HG03354 (cell line): ENCODE data around the gene PIK3C2G.
"Not testable (repeated sequence)": the region's sequence is repeated elsewhere in the genome, so short reads cannot be mapped to it uniquely, and the experiment has no call there.

Source experiments
- ATAC-seq: cut with Tn5 transposase; IDR thresholded peaks from one replicate; pipeline ENCODE4 v1.9.1; 2021; ENCODE audit warnings: mild to moderate bottlenecking; ENCODE audit not compliant: unreplicated experiment, poor library complexity, severe bottlenecking

The PIK3C2G gene, protein sequence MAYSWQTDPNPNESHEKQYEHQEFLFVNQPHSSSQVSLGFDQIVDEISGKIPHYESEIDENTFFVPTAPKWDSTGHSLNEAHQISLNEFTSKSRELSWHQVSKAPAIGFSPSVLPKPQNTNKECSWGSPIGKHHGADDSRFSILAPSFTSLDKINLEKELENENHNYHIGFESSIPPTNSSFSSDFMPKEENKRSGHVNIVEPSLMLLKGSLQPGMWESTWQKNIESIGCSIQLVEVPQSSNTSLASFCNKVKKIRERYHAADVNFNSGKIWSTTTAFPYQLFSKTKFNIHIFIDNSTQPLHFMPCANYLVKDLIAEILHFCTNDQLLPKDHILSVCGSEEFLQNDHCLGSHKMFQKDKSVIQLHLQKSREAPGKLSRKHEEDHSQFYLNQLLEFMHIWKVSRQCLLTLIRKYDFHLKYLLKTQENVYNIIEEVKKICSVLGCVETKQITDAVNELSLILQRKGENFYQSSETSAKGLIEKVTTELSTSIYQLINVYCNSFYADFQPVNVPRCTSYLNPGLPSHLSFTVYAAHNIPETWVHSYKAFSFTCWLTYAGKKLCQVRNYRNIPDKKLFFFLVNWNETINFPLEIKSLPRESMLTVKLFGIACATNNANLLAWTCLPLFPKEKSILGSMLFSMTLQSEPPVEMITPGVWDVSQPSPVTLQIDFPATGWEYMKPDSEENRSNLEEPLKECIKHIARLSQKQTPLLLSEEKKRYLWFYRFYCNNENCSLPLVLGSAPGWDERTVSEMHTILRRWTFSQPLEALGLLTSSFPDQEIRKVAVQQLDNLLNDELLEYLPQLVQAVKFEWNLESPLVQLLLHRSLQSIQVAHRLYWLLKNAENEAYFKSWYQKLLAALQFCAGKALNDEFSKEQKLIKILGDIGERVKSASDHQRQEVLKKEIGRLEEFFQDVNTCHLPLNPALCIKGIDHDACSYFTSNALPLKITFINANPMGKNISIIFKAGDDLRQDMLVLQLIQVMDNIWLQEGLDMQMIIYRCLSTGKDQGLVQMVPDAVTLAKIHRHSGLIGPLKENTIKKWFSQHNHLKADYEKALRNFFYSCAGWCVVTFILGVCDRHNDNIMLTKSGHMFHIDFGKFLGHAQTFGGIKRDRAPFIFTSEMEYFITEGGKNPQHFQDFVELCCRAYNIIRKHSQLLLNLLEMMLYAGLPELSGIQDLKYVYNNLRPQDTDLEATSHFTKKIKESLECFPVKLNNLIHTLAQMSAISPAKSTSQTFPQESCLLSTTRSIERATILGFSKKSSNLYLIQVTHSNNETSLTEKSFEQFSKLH (N-terminal part only)

DNA sequence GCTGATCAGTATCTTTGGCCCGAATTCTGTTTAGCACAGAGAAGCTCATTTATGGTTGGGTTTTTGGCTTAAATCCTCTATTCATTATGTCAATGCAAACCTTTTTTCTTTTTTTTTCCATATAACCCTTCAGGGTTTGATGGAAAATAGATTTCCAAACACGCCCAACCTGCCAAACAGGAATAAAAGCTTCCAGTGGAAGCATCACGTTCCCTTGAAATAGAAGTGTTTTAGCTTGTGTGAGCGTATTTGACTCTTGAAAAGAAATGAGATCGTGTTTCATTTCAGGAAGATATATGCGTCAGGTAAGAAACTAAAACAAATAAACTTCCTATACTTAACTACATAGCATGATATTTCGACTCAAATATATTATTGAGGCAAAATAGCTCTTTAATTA is at the start of gene PIK3C2G:
Gene PIK3C2G, plus strand, starts transcription at position 246 of the 400 bp plus-strand sequence. CDS start 20,564 bp downstream, outside the sequence.
- no peak for ATAC-seq

DNA sequence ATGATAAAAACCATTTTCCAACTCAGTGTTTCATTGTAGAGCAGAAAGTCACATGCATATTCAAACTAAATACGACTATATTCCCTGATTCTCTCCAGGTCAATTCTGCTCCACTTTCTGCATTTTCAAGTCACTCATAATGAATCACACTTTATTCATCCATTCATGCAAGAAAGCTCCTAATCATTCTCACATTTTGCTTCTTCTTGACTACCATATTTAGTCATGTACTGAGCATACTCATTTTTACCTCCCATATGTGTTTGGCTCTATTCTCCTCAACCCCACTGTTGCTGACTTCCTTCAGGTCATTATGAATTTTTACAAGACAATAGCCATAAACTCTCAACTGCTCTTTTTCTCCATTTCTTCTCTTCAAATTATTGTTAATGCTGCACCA is 43.4 kb upstream of the PIK3C2G start:
- no peak for ATAC-seq

DNA sequence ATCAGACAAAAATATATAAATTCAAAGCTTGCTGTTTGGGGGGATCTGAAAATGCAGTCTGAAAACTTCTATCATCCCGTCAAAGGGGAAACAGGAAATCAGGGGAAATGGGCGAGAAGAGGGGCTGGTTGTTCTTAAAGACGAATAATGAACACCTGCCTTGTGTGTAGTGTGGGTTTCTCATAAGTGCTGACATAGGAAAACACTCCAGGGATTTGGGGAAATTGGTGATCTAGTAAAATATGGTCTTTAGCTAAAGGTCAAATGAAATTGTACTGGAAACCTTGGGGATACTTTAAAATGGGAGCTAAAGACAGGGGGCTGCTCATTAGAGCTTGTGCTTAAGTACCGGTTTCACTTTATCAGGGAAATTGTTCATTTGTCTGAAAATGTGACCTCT is 39.6 kb upstream of the PIK3C2G start:
- no peak for ATAC-seq

DNA sequence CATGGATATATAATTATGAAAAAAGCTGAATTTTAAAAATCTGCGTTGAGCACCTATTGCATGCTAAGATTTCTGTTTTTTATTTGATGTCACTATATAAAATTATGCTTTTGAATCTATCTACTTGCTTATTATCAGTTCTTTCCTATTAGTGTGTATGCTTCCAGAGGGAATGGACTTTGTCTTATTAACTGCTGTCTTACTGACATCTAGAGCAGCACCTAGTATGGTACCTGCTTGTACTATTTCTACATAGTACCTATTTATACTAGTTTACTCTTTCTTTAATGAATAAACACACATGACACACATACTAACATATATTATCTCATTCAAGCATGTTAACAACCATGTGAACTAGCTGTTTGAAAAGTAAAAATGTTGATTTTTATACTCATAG is 38.6 kb upstream of the PIK3C2G start:
- ATAC-seq = no peak

DNA sequence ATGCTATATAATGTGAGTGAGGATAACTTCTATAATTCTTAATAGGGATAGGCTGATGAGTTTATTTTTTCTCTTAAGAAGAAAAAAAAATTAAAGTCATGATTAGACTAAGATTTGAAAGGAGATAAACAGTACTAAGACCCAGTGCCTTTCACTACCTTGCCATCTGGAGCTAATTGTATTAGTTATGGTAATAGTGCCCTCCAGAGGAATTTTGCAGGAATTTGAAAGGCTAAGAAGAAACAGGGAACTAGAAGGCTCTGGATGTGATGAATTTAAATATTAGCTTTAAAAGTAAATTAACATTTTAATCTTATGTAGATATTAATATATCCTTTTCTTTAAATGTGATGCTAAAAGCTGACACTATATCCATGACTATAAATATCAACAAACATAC is 36.6 kb upstream of the PIK3C2G start:
- ATAC-seq = no peak

DNA sequence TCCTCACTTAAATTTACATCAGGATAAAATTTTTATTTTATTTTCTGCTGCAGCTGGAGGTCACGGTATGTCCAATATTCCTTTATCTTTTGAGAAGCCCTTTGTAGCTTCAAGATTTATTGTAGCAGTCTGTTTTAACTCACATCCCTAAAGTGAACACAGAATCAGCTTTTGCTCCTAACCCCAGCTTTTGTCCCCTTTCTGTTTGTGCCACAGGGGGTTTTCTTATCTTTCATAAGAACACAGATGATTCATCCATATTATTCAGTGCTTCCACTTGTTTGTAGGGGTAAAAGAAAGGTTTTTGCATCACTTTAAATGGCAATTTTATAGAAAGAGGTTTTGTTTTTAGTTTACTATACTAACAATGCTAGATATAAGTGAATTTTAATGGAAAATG is 21.8 kb upstream of the PIK3C2G start:
- no peak for ATAC-seq

DNA sequence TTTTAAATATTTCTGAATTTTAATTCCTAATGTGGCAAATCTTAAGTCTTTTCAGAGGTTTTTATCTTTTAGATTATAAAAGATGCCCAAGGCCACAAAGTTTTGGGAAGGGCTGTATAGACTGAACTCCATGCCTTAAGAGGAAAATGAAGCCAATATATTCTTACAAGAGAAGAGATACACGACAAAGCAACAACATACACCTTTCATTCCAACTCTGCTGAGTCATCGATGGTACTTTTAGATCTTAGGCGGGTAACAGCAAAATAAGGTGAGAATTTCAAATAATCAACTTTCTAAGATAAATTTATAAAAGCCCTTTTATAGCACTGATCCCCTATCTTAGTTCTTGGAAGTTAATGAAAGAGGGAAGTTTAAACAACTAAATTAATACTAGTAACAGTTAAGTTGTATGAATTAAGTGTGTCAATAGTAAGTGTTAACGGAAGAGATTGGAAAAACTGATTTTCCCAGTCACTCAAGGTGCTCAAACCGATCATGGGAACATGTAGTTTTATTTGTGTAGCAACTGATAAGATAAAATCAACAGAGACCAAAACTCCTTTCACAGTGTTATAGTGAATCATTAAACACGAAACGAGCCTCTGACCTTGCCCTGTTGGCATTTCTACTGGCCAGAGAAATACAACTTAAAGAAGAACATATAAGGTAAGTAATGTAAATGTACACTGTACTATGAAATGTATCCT is 18.8 kb upstream of the PIK3C2G start:
- ATAC-seq = no peak

DNA sequence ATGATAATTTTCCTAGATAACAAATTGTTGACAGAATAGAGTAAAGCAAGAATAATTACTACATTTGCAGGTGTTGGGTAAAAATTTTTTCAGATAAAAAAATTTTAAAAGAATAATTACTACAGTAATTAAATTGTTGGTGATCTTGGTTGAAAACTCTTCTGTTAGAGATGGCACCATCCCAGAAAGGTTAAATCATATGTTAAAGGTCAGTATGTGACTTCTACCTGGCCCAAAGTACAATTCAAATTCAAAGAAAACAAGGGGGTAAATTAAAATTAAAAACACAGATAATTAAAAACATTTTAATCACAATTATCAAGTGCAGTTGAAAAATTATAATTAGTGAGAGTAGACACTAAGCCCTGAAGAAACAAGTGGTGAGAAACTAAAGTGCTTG is 18.1 kb upstream of the PIK3C2G start:
- no peak for ATAC-seq

DNA sequence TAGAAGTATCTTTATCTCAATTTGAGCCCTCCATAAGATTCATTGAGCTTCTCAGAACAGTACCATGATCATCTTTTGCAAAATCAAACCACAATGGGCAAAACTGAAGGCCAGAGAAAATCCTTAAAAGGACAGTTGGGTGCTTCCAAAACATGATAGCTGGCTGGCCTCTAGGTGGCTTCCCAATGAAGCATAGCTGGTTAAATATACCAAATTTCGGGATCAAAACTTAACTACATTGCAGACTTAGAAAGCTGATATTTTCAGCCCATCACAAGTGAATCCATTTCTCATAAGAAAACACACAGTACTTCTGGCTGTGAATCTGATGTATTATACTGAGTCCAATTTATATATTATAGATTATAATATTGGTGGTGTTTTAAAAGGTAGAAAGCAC is 15.3 kb upstream of the PIK3C2G start:
- no peak for ATAC-seq

DNA sequence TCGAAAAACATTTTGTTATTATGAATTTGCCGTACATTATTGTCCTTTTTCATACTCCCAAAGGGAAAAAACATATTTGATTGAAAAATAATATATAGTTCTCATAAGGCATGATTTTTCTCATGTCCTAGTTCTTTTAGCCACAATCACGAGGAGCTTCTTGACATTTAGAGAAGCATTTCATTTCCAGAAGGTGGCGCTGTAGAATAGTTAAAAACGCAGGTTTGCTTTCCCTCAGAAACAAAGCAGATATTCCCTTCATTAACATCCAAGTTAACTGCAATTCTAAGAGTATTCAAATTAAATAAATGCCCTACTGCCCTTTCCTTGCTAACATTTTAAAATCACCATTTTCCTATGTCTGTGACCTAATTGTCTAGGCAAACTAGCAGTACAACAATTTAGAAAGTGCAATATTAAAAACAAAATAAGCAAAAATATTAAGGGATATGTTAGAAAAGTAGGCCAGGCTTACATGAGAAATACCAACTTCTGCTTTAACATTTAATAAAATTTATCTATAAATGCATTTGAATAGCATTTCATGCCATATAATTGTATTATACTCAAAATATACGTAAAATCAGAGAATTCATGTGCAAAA is 10.9 kb upstream of the PIK3C2G start:
- no peak for ATAC-seq

DNA sequence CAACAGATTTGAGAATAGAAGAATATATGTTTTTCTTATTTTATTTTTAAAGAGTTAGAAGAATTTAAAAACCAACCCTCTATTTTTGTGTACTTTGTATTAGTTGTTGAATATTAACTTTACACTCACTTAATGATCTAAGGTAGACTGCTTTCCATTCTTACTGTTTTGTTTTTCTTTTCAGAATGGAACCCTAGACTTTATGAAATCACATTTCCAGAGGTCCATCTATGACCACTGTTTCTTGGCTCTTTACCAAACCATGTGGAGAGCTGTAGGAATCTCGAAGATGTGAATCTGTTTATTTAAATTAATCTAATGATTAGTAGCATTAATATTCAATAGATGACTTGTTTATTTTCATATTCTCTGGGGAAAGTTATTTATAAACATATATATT is 7.2 kb upstream of the PIK3C2G start:
- no peak for ATAC-seq

DNA sequence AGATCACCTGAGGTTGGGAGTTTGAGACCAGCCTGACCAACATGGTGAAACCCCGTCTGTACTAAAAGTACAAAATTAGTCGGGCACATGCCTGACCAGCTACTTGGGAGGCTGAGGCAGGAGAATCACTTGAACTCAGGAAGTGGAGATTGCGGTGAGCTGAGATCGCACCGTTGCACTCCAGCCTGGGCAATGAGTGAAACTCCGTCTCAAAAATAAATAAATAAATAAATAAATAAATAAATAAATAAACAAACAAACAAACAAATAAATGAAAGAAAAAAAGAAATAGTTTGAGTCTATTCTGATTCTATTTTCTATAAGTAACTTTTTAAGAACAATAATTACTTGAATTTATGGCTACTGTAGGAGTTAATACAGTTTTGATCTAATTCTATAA is 6.3 kb upstream of the PIK3C2G start:
- ATAC-seq = not testable (repeated sequence)

DNA sequence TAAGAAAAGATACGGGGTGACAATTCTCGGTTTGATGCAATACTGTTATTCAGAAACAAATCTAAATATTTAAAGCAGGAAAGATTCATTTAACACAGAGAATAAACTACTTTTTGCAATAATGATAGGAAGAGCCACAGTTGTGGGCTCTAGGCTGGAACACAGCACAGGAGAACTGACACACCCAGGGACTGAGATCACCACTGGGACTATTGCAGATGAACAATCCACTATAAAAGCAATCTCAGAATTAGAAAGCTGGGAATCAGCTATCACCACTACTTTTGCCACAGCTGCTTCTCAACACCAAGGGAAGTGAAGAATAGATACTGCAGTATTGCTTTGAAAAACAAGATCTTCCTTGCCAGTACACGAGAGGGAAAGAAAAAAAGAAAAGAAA is 4.1 kb upstream of the PIK3C2G start:
- no peak for ATAC-seq

DNA sequence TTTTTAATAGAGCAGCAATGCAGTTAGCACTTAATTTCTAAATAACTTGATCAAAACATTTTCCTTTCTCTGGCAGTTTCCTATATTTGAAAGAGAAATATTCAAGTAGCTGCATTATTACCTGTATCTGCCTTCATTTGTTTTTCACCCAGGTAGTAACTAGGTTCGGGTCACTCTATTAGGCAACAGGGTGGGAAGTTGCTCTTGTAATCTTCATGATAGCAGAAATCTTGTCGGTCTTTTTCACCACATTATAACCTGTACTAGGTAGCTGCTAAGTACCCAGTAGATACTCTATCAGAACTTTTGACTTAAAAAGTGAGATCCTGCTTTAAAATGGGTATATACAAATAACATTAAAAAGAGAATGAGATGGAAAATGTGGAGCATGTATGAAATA is 2.4 kb upstream of the PIK3C2G start:
- no peak for ATAC-seq

DNA sequence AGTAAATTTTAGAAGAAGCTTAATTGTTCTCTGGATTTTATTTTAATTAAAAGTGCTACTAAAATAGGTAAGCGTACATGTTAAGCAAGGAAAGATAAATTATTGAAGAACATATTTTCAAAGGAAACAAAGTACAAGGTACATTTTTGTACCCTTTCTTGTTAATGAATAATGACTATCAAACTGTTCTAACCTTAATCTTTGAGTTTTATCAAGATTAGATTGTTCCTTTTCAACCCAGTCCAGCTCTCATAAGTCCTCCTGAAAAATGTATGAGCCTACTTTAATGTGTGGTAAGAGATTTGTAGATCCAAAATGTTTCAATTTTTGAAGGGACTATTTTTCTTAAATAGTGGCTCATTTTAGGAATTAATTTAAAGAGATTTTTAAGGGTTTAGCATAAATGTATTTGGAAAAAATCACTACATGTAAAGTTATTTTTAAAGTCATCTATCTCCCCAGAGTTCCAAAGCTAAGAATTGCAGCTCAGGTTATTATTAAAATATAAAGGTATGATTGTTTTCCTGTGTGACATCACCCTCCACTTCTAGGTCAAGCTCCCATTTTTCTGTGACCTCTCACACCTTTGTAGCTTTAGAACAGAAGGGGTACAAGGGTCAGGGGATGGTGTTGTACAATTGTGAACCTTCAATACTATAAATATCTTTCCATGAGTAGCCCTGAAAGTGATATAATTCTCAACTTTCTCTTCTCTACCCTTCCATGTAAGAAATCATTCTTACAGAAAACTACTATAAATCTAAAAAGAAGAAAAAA is 1.2 kb upstream of the PIK3C2G start:
- ATAC-seq = no peak

DNA sequence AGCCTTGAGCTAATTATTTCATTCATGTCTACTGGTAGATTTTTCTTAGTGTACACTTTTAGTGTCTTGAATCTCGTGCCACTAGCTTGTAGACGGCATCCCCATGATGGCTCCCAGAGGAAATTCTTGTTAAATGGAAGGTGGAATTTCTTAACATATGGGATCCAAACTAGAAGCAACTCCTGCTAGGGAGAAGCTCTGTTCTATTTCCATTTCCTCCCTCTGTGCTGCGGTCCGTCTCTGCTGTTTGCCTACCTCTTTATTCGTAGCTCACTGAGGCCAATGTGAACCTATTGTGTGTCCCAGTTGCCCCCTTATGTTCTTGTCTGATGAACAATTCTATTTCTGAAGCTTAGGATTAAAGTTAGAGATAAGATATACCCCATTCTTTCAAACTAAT is 588 bp downstream of the PIK3C2G start:
- no peak for ATAC-seq

DNA sequence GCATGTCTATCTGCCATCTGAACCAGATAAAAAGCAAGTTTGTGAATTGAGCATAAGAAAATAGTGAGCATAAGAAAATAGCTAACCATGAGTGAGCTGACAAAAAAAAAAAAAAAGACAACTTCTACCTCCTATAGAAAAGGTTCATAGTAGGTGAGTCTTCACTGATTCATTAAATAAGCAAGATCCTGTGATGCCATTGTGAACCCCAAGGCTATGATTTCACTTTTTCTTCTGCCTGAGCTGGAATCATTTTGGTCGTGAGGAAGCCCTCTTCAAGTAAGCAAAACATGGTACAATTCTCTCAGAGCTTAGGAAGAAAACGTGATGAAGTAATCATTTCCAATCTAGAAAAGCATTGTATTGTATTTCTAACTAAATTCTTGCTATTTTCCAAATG is 1.2 kb downstream of the PIK3C2G start:
- ATAC-seq = no peak

DNA sequence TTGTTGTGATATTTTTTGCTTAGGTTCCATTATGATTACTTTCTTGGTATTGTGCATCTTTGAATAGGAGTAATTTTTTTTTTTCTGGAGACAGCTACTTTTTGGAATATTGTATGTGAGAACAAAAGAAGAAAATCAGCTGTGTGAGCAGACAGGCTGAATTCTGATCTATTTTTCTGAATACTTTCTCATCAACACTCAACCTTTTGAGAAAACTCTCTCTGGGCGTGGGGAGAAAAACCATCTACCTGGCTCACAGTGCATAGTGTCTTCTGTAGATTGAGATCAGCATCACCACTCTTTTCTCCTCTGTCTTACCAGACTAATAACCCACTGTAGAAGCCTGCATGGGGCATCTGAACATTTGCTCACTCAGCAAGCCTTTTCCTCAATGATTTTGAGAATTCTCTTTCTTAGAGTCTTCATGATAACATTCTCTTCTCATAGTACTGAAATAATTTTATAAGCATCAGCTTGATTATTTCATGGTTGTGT is 3.3 kb downstream of the PIK3C2G start:
- ATAC-seq = no peak
